NCI-H1694 (cell line): ENCODE measurements around the gene RNF40.
A peak's percentile ranks its signal among the peaks of the same experiment; 100 is the strongest.

Experiments used
- DNase-seq: peaks from one replicate; lab custom pipeline; 2025; lab: John Stamatoyannopoulos, UW

The RNF40 gene

DNA sequence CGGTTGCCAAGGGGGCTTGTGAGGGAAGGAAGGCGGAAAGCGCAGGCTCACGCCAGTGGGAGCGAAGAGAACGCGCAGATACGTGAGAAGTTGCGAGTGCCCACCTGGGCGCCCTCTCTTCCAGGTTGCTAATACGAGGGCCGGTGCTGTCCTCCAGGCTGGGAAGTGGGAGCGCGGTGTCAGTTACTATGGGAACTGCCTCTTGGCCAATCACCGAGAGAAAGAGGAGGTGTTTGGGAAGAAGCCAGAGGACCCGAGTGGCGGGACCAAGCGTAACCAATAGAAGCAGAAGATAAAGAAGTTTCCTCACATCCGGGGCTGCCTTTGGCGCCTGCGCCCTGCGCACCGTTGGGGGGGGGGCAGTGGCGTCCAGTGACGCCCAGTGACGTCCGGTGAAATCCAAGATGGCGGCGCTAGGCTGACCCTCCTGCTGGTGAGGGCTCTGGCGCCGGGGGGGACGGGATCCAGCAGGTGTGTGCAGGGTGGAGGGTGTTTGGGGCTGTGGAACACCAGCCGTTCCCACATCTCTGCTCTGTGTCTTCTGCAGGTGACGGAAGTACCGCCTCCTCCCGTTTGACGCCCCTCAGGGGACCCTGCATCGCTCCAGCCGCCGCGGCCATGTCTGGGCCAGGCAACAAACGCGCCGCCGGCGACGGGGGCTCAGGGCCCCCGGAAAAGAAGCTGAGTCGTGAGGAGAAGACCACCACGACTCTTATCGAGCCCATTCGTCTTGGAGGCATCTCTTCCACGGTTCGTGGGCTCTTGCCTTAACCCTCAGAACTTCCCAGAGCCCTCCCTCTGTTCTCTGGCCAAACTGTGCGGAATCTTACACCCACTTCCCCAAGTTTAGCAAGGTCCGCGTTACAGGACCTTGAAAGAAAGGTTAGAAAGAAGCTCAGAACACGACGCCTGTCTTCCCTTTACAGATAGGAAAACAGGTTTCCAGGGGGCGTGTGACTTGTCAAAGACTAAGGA, at the start of gene RNF40, which contains the start of gene CFAP119:
TSS of gene RNF40 (plus strand) at position 395 of the 975 bp plus-strand sequence. CDS start at position 619, 224 bp downstream.
TSS of gene CFAP119 (minus strand) at position 135 of the 975 bp plus-strand sequence. CDS start 314 bp downstream, outside the sequence.
- peak; percentile 94 for DNase-seq

GRCh38 chr16:30715750-30716445, 46.2 kb upstream of the RNF40 start:
- DNase-seq = no peak

DNA sequence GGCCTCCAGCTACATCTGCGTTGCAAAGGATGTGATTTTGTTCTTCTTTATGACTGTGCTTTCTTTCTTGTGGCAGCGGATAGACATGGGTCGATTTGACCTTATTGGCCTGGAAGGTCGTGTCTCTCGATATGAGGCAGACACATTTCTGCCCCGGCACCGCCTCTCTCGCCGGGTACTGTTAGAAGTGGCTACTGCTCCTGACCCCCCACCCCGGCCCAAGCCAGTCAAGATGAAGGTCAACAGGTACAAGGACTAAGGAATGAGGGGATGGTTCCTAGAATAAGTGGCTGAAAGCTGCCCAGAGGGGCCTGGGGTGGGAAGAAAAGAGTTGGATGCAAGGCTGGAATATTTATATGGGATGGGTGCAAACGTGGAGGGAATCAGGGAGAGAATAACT, 42.0 kb upstream of the RNF40 start:
- DNase-seq = no peak

GRCh38 chr16:30720694-30721093, 41.4 kb upstream of the RNF40 start:
- DNase-seq = no peak

GRCh38 chr16:30721167-30721566, 41.0 kb upstream of the RNF40 start:
- no peak for DNase-seq

DNA sequence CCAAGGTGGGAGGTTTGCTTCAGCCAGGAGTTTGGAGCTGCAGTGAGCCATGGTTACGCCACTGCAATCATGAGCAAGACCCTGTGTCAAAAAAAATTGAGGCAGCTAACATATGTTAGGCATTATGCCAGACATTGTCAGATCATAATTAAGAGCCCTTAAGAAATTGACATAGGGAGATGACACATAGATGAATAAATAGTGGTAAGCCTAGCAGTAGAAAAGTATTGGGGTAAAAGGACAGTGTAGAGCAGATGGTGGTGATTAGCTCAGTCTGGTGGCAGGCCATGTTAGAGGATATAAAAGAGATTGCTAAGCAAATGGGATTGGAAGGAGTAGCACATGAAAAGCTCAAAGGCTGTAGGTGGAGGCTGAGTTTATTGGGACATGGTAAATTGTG, 40.5 kb upstream of the RNF40 start:
- no peak for DNase-seq

DNA sequence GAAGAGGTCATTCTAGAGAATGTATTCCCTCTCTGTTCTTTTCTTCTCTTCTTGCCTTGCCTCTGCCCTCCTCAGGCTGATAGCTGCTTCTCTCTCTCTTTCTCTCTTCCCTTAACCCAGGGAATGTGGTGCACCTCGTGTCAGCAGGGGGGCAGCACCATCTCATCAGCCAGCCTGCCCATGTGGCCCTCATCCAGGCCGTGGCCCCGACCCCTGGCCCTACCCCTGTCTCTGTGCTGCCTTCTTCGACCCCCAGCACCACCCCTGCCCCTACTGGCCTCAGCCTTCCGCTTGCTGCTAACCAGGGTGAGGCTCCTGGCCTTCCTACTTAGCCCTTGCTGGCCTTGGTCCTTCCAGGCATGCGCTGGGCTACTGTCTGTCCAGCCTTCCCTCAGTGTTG, 39.7 kb upstream of the RNF40 start:
- no peak for DNase-seq

DNA sequence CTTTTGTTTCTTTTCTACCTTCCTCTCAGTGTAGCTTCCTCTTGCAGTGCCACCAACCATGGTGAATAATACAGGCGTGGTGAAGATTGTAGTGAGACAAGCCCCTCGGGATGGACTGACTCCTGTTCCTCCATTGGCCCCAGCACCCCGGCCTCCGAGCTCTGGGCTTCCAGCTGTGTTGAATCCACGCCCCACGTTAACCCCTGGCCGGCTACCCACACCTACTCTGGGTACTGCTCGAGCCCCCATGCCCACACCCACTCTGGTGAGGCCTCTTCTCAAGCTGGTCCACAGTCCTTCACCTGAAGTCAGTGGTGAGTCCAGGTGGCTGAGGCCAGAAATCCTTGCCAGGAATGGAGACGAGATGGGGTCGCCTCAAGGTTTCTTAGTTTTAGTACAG, 39.2 kb upstream of the RNF40 start:
- no peak for DNase-seq

GRCh38 chr16:30723725-30724355, 38.3 kb upstream of the RNF40 start:
- DNase-seq = no peak

DNA sequence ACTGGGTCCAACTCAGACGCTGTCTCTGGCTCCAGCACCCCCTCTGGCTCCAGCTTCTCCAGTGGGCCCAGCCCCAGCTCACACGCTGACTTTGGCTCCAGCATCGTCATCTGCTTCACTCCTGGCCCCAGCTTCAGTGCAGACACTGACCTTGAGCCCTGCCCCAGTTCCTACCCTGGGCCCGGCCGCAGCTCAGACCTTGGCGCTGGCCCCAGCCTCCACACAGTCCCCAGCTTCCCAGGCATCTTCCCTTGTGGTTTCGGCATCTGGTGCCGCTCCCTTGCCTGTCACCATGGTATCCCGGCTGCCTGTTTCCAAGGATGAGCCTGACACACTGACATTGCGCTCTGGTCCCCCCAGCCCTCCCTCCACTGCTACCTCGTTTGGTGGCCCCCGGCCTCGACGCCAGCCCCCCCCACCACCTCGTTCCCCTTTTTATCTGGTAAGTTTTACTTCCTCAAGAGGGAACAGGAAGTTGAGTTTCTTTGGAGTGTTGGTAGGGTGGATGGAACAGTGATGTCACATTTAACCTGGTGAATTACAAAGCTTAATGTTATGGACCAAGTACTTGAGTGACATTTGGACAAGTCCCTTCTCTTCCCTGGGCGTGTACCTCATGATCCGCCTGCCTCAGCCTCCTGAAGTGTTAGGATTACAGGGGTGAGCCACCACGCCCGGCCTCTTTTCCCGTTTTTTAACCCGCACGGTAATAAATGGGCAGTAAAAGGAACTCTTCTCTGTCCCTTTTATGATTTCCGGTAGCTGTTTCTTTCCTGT, 37.3 kb upstream of the RNF40 start:
- DNase-seq = no peak

DNA sequence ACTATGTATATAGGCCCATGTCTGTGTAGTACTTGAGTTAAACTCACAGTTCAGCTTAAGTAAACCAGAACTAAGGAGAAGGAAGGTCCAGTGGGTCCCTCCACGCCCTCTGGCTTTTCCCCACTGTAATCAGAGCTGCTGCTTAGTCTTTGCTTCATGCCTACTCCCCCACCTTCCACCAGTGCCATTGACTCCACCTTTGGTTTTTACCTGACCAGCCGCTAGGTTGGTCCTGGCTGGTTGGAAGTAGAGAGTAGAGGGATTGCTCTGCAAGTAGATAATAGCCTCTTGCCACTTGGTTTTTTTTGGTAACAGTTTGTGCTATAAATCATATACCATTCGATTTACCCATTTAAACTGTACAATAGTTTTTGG, 36.7 kb upstream of the RNF40 start:
- DNase-seq = no peak

GRCh38 chr16:30728321-30728720, 33.8 kb upstream of the RNF40 start:
- no peak for DNase-seq

GRCh38 chr16:30728899-30729672, 33.0 kb upstream of the RNF40 start:
- DNase-seq = no peak

GRCh38 chr16:30731411-30731810, 30.7 kb upstream of the RNF40 start:
- no peak for DNase-seq

DNA sequence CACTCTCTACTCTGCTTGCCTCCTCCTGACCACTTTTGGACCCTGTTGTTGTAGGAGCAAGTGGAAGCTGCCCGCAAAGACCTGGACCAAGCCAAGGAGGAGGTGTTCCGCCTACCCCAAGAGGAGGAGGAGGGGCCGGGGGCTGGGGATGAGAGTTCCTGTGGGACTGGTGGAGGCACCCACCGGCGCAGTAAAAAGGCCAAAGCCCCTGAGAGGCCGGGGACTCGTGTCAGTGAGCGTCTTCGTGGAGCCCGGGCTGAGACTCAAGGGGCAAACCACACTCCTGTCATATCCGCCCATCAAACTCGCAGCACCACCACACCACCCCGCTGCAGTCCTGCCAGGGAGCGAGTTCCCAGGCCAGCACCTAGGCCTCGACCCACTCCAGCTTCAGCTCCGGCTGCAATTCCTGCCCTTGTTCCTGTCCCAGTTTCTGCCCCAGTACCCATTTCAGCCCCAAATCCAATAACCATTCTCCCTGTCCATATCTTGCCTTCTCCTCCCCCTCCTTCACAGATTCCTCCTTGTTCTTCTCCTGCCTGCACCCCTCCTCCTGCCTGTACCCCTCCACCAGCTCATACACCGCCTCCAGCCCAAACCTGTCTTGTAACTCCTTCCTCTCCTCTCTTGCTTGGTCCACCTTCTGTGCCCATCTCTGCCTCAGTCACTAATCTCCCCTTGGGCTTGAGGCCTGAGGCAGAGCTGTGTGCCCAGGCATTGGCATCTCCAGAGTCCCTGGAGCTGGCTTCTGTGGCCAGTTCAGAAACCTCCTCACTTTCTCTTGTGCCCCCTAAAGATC, 24.9 kb upstream of the RNF40 start:
- no peak for DNase-seq

DNA sequence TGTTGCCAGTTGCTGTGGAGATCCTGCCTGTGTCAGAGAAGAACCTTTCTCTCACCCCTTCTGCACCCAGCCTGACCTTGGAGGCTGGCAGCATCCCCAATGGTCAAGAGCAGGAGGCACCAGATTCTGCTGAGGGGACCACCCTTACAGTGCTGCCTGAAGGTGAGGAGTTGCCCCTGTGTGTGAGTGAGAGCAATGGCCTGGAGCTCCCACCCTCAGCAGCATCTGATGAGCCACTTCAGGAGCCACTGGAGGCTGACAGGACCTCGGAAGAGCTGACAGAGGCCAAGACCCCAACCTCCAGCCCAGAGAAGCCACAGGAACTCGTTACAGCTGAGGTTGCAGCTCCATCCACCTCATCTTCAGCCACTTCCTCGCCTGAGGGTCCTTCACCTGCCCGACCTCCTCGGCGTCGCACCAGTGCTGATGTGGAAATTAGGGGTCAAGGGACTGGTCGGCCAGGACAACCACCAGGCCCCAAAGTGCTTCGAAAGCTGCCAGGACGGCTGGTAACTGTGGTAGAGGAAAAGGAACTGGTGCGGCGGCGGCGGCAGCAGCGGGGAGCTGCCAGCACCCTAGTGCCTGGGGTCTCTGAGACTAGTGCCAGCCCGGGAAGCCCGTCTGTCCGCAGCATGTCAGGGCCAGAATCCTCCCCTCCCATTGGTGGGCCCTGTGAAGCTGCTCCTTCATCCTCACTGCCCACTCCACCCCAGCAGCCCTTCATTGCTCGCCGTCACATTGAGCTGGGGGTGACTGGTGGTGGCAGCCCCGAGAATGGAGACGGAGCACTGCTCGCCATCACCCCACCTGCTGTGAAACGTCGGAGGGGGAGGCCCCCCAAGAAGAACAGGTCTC, 24.1 kb upstream of the RNF40 start:
- no peak for DNase-seq

DNA sequence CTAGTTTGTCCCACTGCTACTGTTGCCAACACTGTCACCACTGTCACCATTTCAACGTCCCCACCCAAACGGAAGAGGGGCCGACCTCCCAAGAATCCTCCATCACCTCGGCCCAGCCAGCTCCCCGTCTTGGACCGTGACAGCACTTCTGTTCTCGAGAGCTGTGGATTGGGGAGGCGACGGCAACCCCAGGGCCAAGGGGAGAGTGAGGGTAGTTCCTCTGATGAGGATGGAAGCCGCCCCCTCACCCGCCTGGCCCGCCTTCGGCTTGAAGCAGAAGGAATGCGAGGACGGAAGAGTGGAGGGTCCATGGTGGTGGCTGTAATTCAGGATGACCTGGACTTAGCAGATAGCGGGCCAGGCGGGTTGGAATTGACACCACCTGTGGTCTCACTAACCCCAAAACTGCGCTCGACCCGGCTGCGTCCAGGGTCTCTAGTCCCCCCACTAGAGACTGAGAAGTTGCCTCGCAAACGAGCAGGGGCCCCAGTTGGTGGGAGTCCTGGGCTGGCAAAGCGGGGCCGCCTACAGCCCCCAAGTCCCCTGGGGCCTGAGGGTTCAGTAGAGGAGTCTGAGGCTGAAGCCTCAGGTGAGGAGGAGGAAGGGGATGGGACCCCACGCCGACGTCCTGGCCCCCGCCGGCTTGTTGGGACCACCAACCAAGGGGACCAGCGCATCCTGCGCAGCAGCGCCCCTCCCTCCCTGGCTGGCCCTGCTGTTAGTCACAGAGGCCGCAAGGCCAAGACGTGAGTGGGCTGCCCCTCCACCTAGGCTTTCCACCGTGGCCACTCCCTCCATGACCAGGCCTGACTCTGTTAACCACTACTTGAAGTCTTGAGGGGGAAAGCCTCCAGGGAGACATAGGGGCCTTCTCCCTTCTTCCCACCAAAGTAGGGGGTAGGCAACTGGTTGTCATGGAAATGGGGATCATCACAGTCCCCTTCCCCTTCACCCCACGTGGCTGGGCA, 22.9 kb upstream of the RNF40 start:
- no peak for DNase-seq
